Activated naive CD4-positive, alpha-beta T cell treated with anti-CD3 and anti-CD28 coated beads, Interleukin-2, amount 10 ng/mL, durations not matched to agents 7 days and 5 days (primary cell): ENCODE results near the gene ZNF462.

ENCODE experiments used
- CTCF ChIA-PET: fragments of 350-600 bp; sonication (Branson Sonifier 250); formaldehyde crosslinking; loops from one replicate; lab custom pipeline; 2021; ENCODE audit warnings: antibody characterized with exemption; lab: Charles Lee
- DNase-seq: peaks from one replicate; pipeline ENCODE4 v3.0.0-alpha.2; 2020
- H3K27ac Mint-ChIP-seq: one replicate; pipeline ENCODE4 v1.8.0; 2021; ENCODE audit warnings: mild to moderate bottlenecking, moderate library complexity, mixed read lengths
- H3K27me3 Mint-ChIP-seq: one replicate; pipeline ENCODE4 v1.8.0; 2021; ENCODE audit warnings: mild to moderate bottlenecking, mixed read lengths
- H3K36me3 Mint-ChIP-seq: one replicate; pipeline ENCODE4 v1.8.0; 2021; ENCODE audit warnings: mixed read lengths
- H3K4me1 Mint-ChIP-seq: one replicate; pipeline ENCODE4 v1.8.0; 2021; ENCODE audit warnings: mixed read lengths
- H3K4me3 Mint-ChIP-seq: one replicate; pipeline ENCODE4 v1.8.0; 2021; ENCODE audit warnings: mild to moderate bottlenecking, moderate library complexity, mixed read lengths
- H3K9me3 Mint-ChIP-seq: one replicate; pipeline ENCODE4 v1.8.0; 2021; ENCODE audit warnings: mixed read lengths

ZNF462 gene

DNA sequence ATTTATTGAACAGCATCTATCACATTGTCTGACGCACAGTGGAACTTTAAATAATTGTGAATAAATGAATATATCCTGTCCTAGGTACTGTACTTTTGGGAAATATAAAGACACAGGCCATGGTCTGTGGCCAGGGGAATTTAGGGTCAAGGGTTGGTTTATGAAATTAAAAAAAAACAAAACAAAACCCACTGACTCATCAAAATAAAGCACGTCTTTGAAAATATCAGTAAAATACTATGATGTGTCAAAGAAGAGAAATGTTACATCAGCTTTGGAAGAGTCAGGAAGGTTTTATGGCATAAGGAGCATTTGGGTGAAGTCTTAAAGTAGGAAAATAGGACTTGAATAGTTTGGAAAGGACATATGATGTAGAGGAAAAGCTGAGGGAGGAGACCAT is 70.5 kb downstream of the ZNF462 start:
- no peak for DNase-seq
- Mint-ChIP-seq H3K4me1 (no peaks in the 10 kb centered on the region), H3K36me3 (no peaks in the 10 kb centered on the region), H3K9me3 (peaks cover 4% of the 10 kb centered on the region), H3K27ac (no peak overlapping the region), H3K27me3 (no peaks in the 10 kb centered on the region), H3K4me3 (no peak overlapping the region)
- CTCF ChIA-PET = no interaction called here

DNA sequence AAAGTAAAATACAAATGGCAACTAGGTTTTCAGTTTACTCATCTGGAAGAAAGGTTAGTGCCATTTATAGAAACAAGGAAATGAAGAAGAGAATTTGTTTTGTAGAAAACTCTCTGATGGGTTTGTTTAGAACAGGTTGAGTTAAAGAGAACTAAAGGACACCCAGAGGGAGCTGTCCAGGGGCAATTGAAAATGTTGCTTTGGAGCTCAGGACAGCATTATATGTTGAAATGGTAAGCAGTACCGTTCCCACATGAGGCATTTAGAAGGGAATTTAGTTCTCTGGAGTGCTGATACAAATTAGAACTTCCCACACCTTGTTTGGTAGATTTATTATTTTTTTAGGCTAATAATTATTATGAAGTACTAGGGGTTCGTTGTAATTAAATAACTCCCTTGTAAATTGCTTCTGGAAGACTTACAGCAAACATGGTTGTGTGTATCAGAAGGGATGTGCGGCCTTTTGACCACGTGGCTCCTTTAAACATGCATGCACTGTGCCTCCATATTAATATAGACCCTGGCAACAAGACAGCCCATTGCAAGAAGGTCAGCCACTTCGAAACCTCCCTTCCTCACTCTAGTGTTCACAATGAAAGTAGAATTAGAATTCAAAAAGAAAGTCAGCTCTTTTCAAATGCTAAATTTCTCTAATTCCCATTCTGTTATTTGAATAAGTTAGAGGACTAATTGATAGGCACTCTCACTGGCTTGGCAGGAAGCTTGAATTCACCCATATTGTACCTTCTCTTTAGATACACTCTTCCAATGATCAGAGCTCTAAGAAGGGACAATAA is 71.7 kb downstream of the ZNF462 start:
- H3K9me3 Mint-ChIP-seq = peaks cover 3% of the 10 kb centered on the region

DNA sequence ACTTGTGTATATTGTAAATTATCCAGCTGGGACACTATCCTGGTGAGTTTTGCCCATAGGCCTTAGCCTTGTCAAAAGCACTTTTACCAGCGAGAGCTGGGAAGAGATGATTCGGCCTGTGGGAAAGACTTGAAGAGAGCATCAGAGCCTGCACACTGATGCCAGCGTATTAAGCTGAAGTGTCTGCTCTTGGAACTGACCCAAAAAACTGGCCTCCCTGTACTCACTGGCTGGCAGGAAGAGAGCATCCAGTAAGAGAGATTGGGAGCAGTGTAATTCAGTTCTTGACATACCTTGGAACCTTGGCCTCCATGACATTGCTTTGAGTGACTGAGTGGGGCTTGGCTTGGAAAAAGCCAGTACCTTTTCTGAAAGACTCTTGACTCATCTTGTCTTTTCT is 73.7 kb downstream of the ZNF462 start:
- Mint-ChIP-seq H3K36me3 (no peaks in the 10 kb centered on the region), H3K27me3 (no peaks in the 10 kb centered on the region), H3K27ac (no peak overlapping the region), H3K4me1 (no peaks in the 10 kb centered on the region), H3K9me3 (no peaks in the 10 kb centered on the region), H3K4me3 (no peak overlapping the region)
- DNase-seq = no peak
- CTCF ChIA-PET = no interaction called here

More for the DNA sequence above, 71.7 kb downstream of the ZNF462 start:
- H3K4me3 Mint-ChIP-seq = no peak overlapping the region
- no peak overlapping the region for H3K27ac Mint-ChIP-seq
- H3K27me3 Mint-ChIP-seq = no peaks in the 10 kb centered on the region
- CTCF ChIA-PET = no interaction called here
- DNase-seq = no peak
- no peaks in the 10 kb centered on the region for H3K36me3 Mint-ChIP-seq
- no peaks in the 10 kb centered on the region for H3K4me1 Mint-ChIP-seq

- Mint-ChIP-seq H3K4me3 (no peak overlapping the region), H3K9me3 (no peaks in the 10 kb centered on the region), H3K27me3 (no peaks in the 10 kb centered on the region), H3K4me1 (no peaks in the 10 kb centered on the region), H3K36me3 (no peaks in the 10 kb centered on the region), H3K27ac (no peak overlapping the region)
- DNase-seq = no peak
- CTCF ChIA-PET = interaction anchor here (0.6 kb wide), 1 partner anchor 660 kb away, joined by 3 read pairs; no protein-coding TSS in a partner anchor
Observed at GRCh38 chr9:106941916-106942315, 79.0 kb downstream of the ZNF462 start.

DNA sequence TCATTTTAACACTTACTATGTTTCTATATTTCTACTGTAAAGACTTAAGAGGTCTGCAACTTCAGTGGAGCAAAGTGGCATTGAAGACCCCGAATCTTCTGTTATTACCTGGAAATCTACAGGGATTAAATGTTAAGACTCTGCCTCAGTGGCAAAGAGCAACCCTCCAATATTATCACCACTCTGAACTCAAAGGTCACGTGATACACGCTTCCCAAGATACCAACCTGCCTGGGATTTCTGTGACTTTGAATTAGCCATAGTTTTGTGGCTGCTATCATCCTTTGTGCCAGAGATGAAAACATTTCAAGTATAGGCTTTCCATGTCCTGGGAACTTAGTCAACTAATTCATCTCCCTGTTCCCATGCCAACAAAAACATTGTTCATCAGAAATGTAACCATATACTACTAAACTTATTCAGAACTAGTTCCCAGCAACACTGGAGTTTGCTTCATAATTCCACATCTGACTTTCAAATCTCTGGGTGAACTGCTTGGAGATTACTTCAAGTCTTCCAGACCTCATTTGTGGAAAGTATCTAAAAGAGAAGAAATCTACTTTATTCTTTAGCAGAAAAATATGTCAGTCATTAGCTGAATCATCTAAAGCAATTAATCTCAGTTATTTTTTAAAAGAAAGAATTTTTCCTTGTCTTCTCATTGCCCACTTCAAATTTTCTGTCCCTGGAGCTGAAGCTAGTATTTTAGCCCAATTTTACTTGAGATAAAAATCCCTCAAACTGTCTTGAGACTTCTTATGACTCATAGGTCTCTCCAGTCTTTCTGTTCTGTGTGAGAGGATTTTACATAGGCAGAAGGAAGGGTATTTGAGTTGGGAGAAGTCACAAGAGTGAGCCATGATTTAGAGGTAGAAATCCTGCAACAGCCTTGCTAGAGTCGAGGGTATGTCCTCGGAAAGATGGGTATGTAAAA is 83.0 kb downstream of the ZNF462 start:
- CTCF ChIA-PET = no interaction called here
- Mint-ChIP-seq H3K4me1 (no peaks in the 10 kb centered on the region), H3K27ac (no peak overlapping the region), H3K4me3 (no peak overlapping the region), H3K27me3 (no peaks in the 10 kb centered on the region), H3K9me3 (no peaks in the 10 kb centered on the region), H3K36me3 (no peaks in the 10 kb centered on the region)
- DNase-seq = no peak

- no peak overlapping the region for H3K4me3 Mint-ChIP-seq
- H3K4me1 Mint-ChIP-seq = no peaks in the 10 kb centered on the region
- DNase-seq = no peak
- H3K36me3 Mint-ChIP-seq = no peaks in the 10 kb centered on the region
- CTCF ChIA-PET = no interaction called here
- H3K27me3 Mint-ChIP-seq = no peaks in the 10 kb centered on the region
- H3K27ac Mint-ChIP-seq = no peak overlapping the region
- H3K9me3 Mint-ChIP-seq = no peaks in the 10 kb centered on the region
Observed at GRCh38 chr9:106947106-106947900, 84.3 kb downstream of the ZNF462 start.

GRCh38 chr9:106953174-106953573 is 90.2 kb downstream of the ZNF462 start:
- no peaks in the 10 kb centered on the region for H3K9me3 Mint-ChIP-seq
- H3K4me1 Mint-ChIP-seq = peaks cover 6% of the 10 kb centered on the region
- H3K4me3 Mint-ChIP-seq = no peak overlapping the region
- no peaks in the 10 kb centered on the region for H3K36me3 Mint-ChIP-seq
- H3K27ac Mint-ChIP-seq = no peak overlapping the region
- CTCF ChIA-PET = no interaction called here
- no peaks in the 10 kb centered on the region for H3K27me3 Mint-ChIP-seq
- DNase-seq = no peak

DNA sequence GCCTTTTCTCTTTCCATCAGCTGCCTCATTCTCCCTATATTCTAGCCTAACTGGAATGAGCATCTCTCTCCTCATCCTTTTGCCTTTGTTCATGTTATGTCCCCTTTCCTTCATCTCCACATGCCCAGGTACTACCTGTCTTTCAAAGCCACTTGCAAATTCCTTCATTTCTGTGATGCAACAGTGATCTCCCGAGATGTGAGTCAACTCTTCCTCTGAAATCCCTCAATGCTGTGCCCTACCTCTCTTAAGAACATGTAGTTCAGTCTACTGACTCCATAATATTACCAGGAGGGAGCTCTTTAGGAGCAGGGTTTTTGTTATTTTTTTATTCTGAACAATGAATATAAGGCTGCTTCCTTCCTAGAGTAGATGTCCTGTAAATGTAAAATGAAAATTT is 91.6 kb downstream of the ZNF462 start:
- no peaks in the 10 kb centered on the region for H3K27me3 Mint-ChIP-seq
- H3K36me3 Mint-ChIP-seq = no peaks in the 10 kb centered on the region
- CTCF ChIA-PET = no interaction called here
- H3K9me3 Mint-ChIP-seq = no peaks in the 10 kb centered on the region
- no peak overlapping the region for H3K27ac Mint-ChIP-seq
- DNase-seq = no peak
- H3K4me1 Mint-ChIP-seq = peaks cover 6% of the 10 kb centered on the region
- H3K4me3 Mint-ChIP-seq = no peak overlapping the region

- CTCF ChIA-PET = no interaction called here
- Mint-ChIP-seq H3K4me3 (no peak overlapping the region), H3K4me1 (peaks cover 7% of the 10 kb centered on the region), H3K27ac (no peak overlapping the region), H3K9me3 (no peaks in the 10 kb centered on the region), H3K36me3 (no peaks in the 10 kb centered on the region), H3K27me3 (no peaks in the 10 kb centered on the region)
- no peak for DNase-seq
Observed at GRCh38 chr9:106954974-106955850, 92.2 kb downstream of the ZNF462 start.

- H3K9me3 Mint-ChIP-seq = peaks cover 9% of the 10 kb centered on the region
- no peaks in the 10 kb centered on the region for H3K27me3 Mint-ChIP-seq
- H3K4me1 Mint-ChIP-seq = peaks cover 14% of the 10 kb centered on the region
- CTCF ChIA-PET = no interaction called here
- no peak for DNase-seq
- H3K27ac Mint-ChIP-seq = no peak overlapping the region
- no peak overlapping the region for H3K4me3 Mint-ChIP-seq
- no peaks in the 10 kb centered on the region for H3K36me3 Mint-ChIP-seq
Observed at GRCh38 chr9:106956971-106957370, 94.0 kb downstream of the ZNF462 start.

GRCh38 chr9:106958955-106959657 is 96.1 kb downstream of the ZNF462 start:
- CTCF ChIA-PET = interaction anchor here (0.6 kb wide), 1 partner anchor 36 kb away, joined by 3 read pairs; no protein-coding TSS in a partner anchor
- no peak overlapping the region for H3K27ac Mint-ChIP-seq
- no peak overlapping the region for H3K4me3 Mint-ChIP-seq
- H3K4me1 Mint-ChIP-seq = peaks cover 22% of the 10 kb centered on the region
- peaks cover 9% of the 10 kb centered on the region for H3K9me3 Mint-ChIP-seq
- DNase-seq = no peak
- H3K36me3 Mint-ChIP-seq = no peaks in the 10 kb centered on the region
- H3K27me3 Mint-ChIP-seq = no peaks in the 10 kb centered on the region

DNA sequence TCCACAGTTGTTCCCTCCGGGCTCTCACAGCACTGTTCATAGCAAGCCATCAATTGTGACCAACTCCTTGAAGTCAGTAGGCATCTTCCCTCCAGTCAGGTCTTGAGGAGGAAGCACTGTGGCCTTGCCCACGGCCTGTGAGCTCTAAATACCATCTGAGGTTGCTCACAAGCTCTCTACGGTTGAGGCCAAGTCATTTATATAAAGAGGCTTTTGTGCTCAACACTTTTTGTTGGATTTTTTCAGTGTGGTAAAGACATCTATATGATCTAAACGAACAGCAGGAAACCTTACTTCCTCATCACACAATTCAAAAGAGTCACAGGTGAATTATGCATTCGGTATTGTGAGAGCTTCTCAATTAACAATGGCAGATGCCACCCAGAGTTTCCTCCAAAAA is 97.3 kb downstream of the ZNF462 start:
- Mint-ChIP-seq H3K27me3 (no peaks in the 10 kb centered on the region), H3K4me3 (no peak overlapping the region), H3K27ac (peak overlapping the region; percentile 30), H3K36me3 (no peaks in the 10 kb centered on the region), H3K9me3 (peaks cover 9% of the 10 kb centered on the region), H3K4me1 (peaks cover 32% of the 10 kb centered on the region)
- CTCF ChIA-PET = interaction anchor here (0.7 kb wide), 1 partner anchor 85 kb away, joined by 4 read pairs; no protein-coding TSS in a partner anchor
- DNase-seq = no peak

DNA sequence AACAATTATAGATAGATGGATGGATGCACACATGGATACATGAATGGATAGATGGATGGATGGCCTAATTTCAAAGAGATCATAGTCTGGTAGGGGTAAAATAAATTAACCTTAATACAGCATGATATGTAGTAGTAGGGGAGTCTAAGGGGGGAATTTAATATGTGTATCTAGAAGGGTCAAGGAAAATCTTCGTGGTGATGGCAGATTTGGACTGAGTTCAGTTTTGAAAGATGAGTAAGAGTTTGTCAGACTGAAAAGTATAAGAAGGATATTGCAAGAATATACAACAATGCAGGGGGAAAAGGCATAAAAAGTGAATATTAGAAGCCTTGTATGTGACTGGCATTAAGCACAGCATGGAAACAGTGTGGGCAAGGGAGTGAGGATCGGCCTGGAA is 98.7 kb downstream of the ZNF462 start:
- peaks cover 29% of the 10 kb centered on the region for H3K4me1 Mint-ChIP-seq
- no peak overlapping the region for H3K4me3 Mint-ChIP-seq
- H3K36me3 Mint-ChIP-seq = no peaks in the 10 kb centered on the region
- H3K27me3 Mint-ChIP-seq = no peaks in the 10 kb centered on the region
- no peak for DNase-seq
- peaks cover 9% of the 10 kb centered on the region for H3K9me3 Mint-ChIP-seq
- H3K27ac Mint-ChIP-seq = no peak overlapping the region
- CTCF ChIA-PET = no interaction called here
